Liver (tissue), 9 donors: ENCODE results near the gene C10orf95. TPM values are rescaled to one million over a fixed set of nuclear protein-coding genes. Genes with fewer than 3 reads are reported as not detected.

Experiments
- DNase-seq: peaks from one replicate; pipeline ENCODE4 v3.0.0-alpha.2; 2017; ENCODE audit warnings: low spot score
- H3K27ac ChIP-seq, 2 donors: one replicate each; pipeline ENCODE4 v1.7.0; 2013; ENCODE audit warnings: inconsistent platforms in 2 of 2, low read length in 2 of 2, control low read depth in 1 of 2, low read depth in 1 of 2, mild to moderate bottlenecking in 1 of 2
- H3K27me3 ChIP-seq, 4 donors: one replicate each; pipeline versions ENCODE4 v1.6.1 to v1.7.0; 2013; ENCODE audit warnings: low read length in 3 of 4, inconsistent platforms in 1 of 4, mild to moderate bottlenecking in 1 of 4, moderate library complexity in 1 of 4; ENCODE audit not compliant: control insufficient read depth in 4 of 4, insufficient read depth in 4 of 4
- H3K36me3 ChIP-seq, 4 donors: one replicate each; pipeline versions ENCODE4 v1.6.1 to v1.7.0; 2013; ENCODE audit warnings: low read length in 3 of 4, mild to moderate bottlenecking in 3 of 4, low read depth in 1 of 4, moderate library complexity in 1 of 4; ENCODE audit not compliant: control insufficient read depth in 4 of 4, insufficient read depth in 3 of 4
- H3K4me1 ChIP-seq, 4 donors: one replicate each; pipeline versions ENCODE4 v1.6.1 to v1.7.0; 2013; ENCODE audit warnings: low read length in 3 of 4, mild to moderate bottlenecking in 3 of 4, moderate library complexity in 1 of 4; ENCODE audit not compliant: control insufficient read depth in 4 of 4, insufficient read depth in 4 of 4
- H3K4me3 ChIP-seq, 3 donors: one replicate each; pipeline versions ENCODE4 v1.6.1 to v1.7.0; 2013; ENCODE audit warnings: low read length in 3 of 3, control low read depth in 1 of 3, low read depth in 1 of 3, mild to moderate bottlenecking in 1 of 3
- H3K9ac ChIP-seq, 2 donors: one replicate each; pipeline ENCODE4 v1.7.0; 2013; ENCODE audit warnings: low read length in 2 of 2, mild to moderate bottlenecking in 2 of 2, moderate library complexity in 2 of 2, control low read depth in 1 of 2, low read depth in 1 of 2
- H3K9me3 ChIP-seq, 4 donors: one replicate each; pipeline versions ENCODE4 v1.6.1 to v1.7.0; 2013; ENCODE audit warnings: low read length in 3 of 4; ENCODE audit not compliant: control insufficient read depth in 4 of 4
- ATF3 ChIP-seq: IDR thresholded peaks from 2 replicates; pipeline ENCODE4 v1.6.1; 2016; ENCODE audit warnings: antibody characterized with exemption
- EGR1 ChIP-seq, 2 donors: IDR thresholded peaks; 2 replicates each; pipeline ENCODE4 v1.6.1; 2016 to 2018; ENCODE audit warnings: antibody characterized with exemption in 2 of 2, low read depth in 2 of 2
- FOXA1 ChIP-seq: IDR thresholded peaks from 2 replicates; pipeline ENCODE4 v1.6.1; 2016; ENCODE audit warnings: antibody characterized with exemption
- FOXA2 ChIP-seq: IDR thresholded peaks from 2 replicates; pipeline ENCODE4 v1.6.1; 2016; ENCODE audit warnings: antibody characterized with exemption
- GABPA ChIP-seq, 2 donors: IDR thresholded peaks in 1 of 2; conservative IDR thresholded peaks in 1 of 2; 2 replicates each; pipeline ENCODE4 v1.6.1; 2016; ENCODE audit warnings: antibody characterized with exemption in 2 of 2, mild to moderate bottlenecking in 1 of 2, moderate library complexity in 1 of 2
- HNF4A ChIP-seq, 2 donors: conservative IDR thresholded peaks; 2 replicates each; pipeline ENCODE4 v1.6.1; 2016; ENCODE audit warnings: antibody characterized with exemption in 2 of 2, mild to moderate bottlenecking in 2 of 2
- HNF4G ChIP-seq: IDR thresholded peaks from 2 replicates; pipeline ENCODE4 v1.6.1; 2016; ENCODE audit warnings: antibody characterized with exemption
- JUND ChIP-seq, 2 donors: IDR thresholded peaks; 2 replicates each; pipeline ENCODE4 v1.6.1; 2016; ENCODE audit warnings: antibody characterized with exemption in 2 of 2
- NR2F2 ChIP-seq: IDR thresholded peaks from 2 replicates; pipeline ENCODE4 v1.6.1; 2016; ENCODE audit warnings: antibody characterized with exemption
- RAD21 ChIP-seq, 2 donors: IDR thresholded peaks; 2 replicates each; pipeline ENCODE4 v1.6.1; 2016; ENCODE audit warnings: antibody characterized with exemption in 2 of 2, mild to moderate bottlenecking in 2 of 2
- RXRA ChIP-seq, 2 donors: IDR thresholded peaks; 2 replicates each; pipeline ENCODE4 v1.6.1; 2017 to 2018; ENCODE audit warnings: antibody characterized with exemption in 2 of 2, mild to moderate bottlenecking in 1 of 2
- SP1 ChIP-seq: IDR thresholded peaks from 2 replicates; pipeline ENCODE4 v1.6.1; 2018; ENCODE audit warnings: antibody characterized with exemption, mild to moderate bottlenecking
- TAF1 ChIP-seq: conservative IDR thresholded peaks from 2 replicates; pipeline ENCODE4 v1.6.1; 2016; ENCODE audit warnings: antibody characterized with exemption, mild to moderate bottlenecking
- YY1 ChIP-seq: IDR thresholded peaks from 2 replicates; pipeline ENCODE4 v1.6.1; 2016; ENCODE audit warnings: antibody characterized with exemption, mild to moderate bottlenecking
- ZBTB33 ChIP-seq: IDR thresholded peaks from 2 replicates; pipeline ENCODE4 v1.6.1; 2016; ENCODE audit warnings: antibody characterized with exemption
- WGBS: extraction: QIAGEN DNeasy Blood & Tissue Kit; methylation state at CpG from one replicate; pipeline ENCODE4 v1.1.7; 2013; 5-methylcytosine and 5-hydroxymethylcytosine counted together
- polyA plus RNA-seq, 2 donors: library from polyadenylated mRNA; stranded (reverse) in 1 of 2; unstranded in 1 of 2; fragments of 200-250 nt in 1 of 2; fragments of >200 nt in 1 of 2; fragmentation: Nextera tagmentation in 1 of 2; extraction: Ambion mirVana in 1 of 2; gene quantifications; one replicate each; pipeline versions ENCODE4 v1.2.1 to v1.2.3, GENCODE V29; 2013 to 2015
- total RNA-seq, 2 donors: library from RNA; depleted of rRNA; stranded (reverse); fragments of >200 nt; gene quantifications; one replicate each; pipeline ENCODE4 v1.2.3, GENCODE V29; 2014
- TF ChIP-seq, protein P1 (sequence below): IDR thresholded peaks from 2 replicates; pipeline ENCODE4 v1.6.1; 2016; ENCODE audit warnings: antibody characterized with exemption, mild to moderate bottlenecking
- TF ChIP-seq, protein P2 (sequence below): IDR thresholded peaks from 2 replicates; pipeline ENCODE4 v1.6.1; 2016; ENCODE audit warnings: antibody characterized with exemption
- donor health status: healthy.
- donor health status: healthy.
- donor health status: healthy.
- donor health status: healthy.
- donor health status: healthy.

The C10orf95 gene
- total and polyA plus RNA-seq, 4 donors: 0.09 to 0.24 TPM; not detected in 2

- Histone ChIP-seq H3K9ac (peak overlapping the region; percentile 50 to 92), H3K36me3 (no peaks in the 10 kb centered on the region), H3K9me3 (no peaks in the 10 kb centered on the region), H3K4me1 (peaks cover 4 to 27% (median 16%) of the 10 kb centered on the region in 4 donors), H3K27me3 (no peaks in the 10 kb centered on the region), H3K27ac (peak overlapping the region; percentile 80 to 81), H3K4me3 (peak overlapping the region; percentile 50 to 99 (median 99))
- peak; percentile 74 for DNase-seq
- TF ChIP-seq, protein P1, sequence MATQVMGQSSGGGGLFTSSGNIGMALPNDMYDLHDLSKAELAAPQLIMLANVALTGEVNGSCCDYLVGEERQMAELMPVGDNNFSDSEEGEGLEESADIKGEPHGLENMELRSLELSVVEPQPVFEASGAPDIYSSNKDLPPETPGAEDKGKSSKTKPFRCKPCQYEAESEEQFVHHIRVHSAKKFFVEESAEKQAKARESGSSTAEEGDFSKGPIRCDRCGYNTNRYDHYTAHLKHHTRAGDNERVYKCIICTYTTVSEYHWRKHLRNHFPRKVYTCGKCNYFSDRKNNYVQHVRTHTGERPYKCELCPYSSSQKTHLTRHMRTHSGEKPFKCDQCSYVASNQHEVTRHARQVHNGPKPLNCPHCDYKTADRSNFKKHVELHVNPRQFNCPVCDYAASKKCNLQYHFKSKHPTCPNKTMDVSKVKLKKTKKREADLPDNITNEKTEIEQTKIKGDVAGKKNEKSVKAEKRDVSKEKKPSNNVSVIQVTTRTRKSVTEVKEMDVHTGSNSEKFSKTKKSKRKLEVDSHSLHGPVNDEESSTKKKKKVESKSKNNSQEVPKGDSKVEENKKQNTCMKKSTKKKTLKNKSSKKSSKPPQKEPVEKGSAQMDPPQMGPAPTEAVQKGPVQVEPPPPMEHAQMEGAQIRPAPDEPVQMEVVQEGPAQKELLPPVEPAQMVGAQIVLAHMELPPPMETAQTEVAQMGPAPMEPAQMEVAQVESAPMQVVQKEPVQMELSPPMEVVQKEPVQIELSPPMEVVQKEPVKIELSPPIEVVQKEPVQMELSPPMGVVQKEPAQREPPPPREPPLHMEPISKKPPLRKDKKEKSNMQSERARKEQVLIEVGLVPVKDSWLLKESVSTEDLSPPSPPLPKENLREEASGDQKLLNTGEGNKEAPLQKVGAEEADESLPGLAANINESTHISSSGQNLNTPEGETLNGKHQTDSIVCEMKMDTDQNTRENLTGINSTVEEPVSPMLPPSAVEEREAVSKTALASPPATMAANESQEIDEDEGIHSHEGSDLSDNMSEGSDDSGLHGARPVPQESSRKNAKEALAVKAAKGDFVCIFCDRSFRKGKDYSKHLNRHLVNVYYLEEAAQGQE: peak; percentile 29
- no peak for TF ChIP-seq ATF3
- TF ChIP-seq YY1: peak; percentile 50
- 7% methylated on average over 30 of the region's 30 CpGs for WGBS
Observed at GRCh38 chr10:102449321-102450123, 1.8 kb downstream of the C10orf95 start.

GRCh38 chr10:102444851-102445250, 6.5 kb downstream of the C10orf95 start:
- Histone ChIP-seq H3K27me3 (no peaks in the 10 kb centered on the region), H3K4me3 (no peak overlapping the region), H3K9me3 (no peaks in the 10 kb centered on the region), H3K36me3 (no peaks in the 10 kb centered on the region), H3K4me1 (peaks cover 0 to 5% (median 0%) of the 10 kb centered on the region in 4 donors), H3K27ac (no peak overlapping the region), H3K9ac (no peak overlapping the region)
- no peak for DNase-seq
- TF ChIP-seq JUND (IDR thresholded peaks at IDR 0.05): no peak
- TF ChIP-seq NR2F2: no peak
- TF ChIP-seq, protein P2, sequence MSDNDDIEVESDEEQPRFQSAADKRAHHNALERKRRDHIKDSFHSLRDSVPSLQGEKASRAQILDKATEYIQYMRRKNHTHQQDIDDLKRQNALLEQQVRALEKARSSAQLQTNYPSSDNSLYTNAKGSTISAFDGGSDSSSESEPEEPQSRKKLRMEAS: no peak
- TF ChIP-seq FOXA2: no peak
- TF ChIP-seq FOXA1: no peak
- TF ChIP-seq RXRA (IDR thresholded peaks at IDR 0.05): no peak
- TF ChIP-seq EGR1 (IDR thresholded peaks at IDR 0.05; ENCODE audit: low read depth in 2 of 2): no peak
- no peak for TF ChIP-seq GABPA (IDR thresholded peaks at IDR 0.05 in 1 of 2, conservative IDR thresholded peaks at IDR 0.05 in 1 of 2)
- TF ChIP-seq, protein P1: no peak
- TF ChIP-seq HNF4A (conservative IDR thresholded peaks at IDR 0.05): no peak
- no peak for TF ChIP-seq ZBTB33
- TF ChIP-seq TAF1: no peak
- TF ChIP-seq RAD21 (IDR thresholded peaks at IDR 0.05): no peak
- TF ChIP-seq SP1: no peak
- no peak for TF ChIP-seq HNF4G
- 90% methylated on average over 2 of the region's 2 CpGs for WGBS
